NCI-H1092 treated with DMSO at 0.1 percent for 48 hours (cell line): ENCODE measurements around the gene LARGE1.

Experiments used
- DNase-seq: peaks from one replicate; lab custom pipeline; 2025; lab: John Stamatoyannopoulos, UW

LARGE1 gene

DNA sequence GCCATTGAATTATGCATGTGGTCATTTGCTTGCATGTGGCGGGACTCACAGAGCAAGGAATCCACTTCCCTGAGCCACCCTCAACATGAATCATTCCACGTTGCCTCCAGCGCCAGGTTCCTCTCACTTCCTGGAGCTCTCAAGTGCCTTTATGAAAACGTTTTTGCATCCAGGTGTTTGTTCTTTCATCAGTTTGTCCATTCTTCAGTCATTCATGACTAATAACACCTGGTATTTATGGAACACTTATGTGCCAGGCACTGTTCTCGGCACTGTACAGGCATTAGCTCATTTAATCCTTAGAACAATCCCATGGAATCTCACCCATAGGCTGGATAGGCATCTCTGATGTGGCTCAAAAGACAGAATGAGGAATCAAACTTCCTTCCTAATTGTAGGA, 606.0 kb downstream of the LARGE1 start:
- no peak for DNase-seq

DNA sequence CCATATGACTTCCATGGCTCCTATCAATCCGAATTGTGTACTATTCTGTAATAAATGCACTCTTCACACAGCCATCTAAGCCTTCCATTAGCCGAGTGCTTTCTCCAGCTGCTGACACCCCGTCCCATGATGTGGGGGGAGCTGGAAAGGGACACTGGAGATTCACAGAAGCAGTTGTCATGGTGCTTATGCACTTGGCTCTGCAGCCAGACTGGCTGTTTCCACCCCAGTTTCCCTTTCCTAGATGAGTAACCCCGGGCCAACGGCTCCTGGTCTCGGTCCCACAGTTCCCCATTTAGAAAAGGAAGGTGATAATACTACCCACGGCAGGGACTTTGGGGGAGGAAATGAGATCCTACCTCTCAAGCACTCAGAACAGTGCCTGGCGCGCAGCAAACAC, 617.2 kb downstream of the LARGE1 start:
- DNase-seq: no peak

DNA sequence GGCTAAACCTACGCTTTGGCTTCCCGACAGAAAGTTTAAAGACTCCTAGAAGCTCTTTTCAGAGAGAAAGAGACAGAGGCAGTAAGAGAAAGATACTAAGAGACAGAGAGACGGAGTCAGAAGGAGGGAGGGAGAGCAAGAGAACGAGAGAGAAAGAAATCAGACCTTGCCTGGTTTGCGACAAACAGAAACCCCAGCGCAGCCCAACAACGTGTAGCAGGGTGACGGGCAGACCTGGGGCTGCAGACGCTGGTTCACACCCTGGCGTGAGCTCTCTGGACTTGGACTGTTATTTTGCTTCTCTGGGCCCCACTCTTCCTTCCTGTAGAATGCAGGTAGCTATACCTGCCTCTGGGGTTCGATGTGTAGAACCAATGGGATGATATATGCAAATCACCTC, 617.7 kb downstream of the LARGE1 start:
- no peak for DNase-seq

DNA sequence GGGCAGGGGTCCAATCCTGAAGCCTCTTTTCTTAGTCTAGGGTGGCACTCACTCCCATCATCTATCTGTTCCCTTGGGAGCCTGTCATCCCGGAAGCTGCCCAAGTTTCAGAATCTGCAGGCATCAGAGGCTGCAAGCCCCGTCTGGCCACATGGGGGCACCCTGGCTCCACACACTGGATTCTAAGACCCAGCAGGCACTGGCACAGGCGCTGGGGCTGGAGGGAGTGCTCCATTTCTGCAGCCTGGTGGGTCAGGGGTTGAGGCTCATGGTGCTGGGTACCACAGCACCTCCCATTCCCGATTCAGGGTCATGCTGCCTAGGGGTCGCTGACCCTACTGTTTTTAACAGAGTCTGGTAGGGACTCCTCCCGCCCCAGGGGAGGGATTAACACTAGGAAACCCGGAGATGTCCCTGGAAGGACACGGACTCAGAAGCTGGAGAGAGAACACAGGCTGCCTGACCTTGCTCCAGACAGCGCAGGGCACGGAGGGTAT, 618.2 kb downstream of the LARGE1 start:
- peak; percentile 64 for DNase-seq

DNA sequence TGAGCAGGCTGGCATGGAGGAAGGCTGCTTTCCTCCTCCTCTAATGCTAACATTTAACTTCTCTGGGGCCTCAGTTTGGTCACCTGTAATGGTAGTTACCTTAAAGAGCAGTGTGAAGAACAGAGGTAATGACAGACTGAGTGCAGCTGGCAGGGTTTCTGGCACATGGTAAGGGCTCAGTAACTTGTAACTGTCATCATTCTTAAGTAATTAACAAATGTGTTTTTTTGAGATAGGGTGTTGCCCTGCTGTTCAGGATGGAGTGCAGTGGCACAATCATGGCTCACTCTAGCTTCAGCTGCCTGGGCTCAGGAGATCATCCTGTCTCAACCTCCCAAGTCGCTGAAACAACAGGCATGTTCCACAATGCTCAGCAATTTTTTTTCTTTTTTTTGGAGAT, 620.1 kb downstream of the LARGE1 start:
- DNase-seq: peak; percentile 21

DNA sequence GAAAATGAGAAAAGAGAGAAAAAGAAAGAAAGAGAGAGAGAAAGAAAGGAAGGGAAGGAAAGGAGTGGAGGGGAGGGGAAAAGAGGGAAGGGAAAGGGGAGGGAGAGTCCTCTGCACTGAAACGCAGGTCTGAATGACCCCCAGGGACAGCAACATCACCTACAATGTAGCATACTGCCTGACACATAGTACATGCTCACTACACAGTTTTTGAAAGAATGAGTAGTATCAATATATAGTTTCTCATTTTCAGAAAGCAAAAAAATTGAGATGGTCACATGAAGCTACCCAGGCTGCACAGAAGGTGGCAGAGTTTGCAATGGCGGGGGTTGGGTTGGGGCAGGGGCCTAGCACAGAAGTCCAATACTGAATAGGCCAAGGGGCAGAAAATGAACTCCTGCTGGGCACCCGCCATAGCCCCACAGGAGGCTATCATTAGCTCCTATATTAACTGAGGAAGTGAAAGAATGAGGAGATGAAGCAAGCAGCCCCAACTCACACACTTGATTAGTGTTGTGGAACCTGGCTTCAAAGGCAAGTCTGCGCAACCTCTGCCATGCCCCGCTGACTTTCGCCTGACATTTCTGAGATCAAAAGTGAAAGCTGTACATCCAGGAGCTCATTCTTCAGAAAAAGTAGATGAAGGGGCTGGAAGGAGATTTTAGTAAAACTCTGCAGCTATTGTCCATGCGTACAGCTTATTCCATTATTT, 620.9 kb downstream of the LARGE1 start:
- DNase-seq: peak; percentile 21

DNA sequence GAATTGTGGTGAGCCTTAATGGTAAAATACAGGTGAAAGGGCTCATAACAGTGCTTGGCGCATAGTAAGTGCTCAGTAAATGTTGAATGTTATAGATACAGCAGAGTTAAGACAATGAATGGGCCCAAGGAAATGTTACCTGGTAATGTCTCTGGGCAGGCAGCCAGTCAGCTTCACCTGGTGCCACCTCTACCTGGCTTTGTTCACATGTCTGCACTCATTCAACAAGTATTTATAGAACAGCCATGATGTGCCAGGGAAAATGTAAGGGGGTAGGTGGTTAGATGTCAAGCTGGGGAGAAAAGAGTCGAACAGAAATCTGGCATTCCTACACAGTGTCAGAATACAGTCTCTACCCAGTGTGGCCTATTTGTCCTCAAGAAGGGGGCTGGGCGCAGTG, 623.3 kb downstream of the LARGE1 start:
- DNase-seq: no peak

DNA sequence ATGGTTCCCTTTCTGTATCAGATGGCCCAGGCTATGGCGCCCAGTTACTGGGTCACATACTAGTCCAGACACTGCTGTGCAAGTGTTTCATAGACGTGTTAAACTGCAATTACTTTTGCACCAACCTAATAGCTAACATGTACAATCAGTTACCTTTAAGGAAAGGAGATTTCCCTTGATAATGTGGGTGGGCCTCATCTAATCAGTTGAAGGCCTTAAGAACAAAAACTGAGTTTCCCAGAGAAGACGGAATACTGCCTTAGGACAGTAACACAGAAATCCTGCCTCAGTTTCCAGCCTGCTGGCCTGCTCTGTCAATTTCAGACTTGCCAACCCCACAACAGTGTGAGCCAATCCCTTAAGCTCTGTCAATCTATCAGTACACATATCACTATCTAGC, 632.2 kb downstream of the LARGE1 start:
- DNase-seq: no peak

DNA sequence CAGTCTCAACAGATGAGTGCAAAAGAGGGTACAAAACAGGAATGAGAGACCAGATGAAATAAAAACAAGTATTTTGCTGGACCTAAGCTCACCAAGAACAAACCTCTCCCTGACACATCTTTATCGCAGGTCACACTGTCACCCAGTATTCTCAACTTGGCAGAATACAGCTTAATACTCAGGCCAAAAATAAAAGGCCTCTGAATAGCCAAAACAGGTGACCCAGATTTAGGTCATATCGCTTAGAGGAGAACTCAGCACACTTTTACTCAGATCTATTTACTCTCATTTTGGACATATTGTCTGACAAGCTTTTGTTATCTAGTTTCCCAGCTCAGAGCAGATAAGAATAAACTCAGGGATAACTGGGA, 645.2 kb downstream of the LARGE1 start:
- no peak for DNase-seq

DNA sequence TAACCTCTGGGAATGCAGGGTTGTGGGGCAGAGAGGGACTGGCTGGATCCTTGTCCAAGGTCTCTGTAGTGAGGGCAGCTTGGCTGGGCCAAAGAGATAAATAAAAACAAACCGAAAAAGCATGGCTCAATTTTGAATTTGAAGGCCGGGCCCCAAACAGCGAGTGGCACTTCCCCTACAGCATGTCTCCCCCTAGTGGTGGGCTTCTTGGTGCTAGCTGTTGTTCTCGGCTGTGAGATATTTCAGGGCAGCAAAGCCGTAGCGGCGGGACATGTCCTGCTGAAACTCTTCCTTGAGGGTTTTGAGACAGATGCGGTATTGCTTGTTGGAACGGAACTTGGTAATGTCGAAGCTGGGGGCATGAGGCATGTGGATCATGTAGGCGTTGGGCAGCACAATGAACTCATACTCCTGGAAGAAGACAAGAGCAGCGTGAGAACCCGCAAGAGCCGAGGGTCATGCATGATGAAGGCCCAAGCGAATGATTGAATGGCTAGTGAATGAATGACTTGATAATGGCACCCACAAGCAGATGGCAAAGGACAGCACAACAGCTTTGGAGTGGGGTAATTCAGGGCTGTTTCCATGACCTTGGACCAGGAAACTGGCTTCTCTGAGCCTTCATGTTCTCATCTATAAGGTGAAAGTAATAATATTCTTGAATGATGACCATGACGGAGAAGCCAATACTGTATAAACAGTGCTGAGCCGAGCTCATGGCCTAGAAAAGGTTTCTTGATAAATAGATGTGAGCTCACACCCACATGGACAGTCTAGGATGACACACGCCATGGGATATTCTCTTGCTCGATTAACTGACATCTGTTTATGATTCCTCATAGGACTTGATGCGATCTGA, 645.8 kb downstream of the LARGE1 start:
- DNase-seq: no peak

DNA sequence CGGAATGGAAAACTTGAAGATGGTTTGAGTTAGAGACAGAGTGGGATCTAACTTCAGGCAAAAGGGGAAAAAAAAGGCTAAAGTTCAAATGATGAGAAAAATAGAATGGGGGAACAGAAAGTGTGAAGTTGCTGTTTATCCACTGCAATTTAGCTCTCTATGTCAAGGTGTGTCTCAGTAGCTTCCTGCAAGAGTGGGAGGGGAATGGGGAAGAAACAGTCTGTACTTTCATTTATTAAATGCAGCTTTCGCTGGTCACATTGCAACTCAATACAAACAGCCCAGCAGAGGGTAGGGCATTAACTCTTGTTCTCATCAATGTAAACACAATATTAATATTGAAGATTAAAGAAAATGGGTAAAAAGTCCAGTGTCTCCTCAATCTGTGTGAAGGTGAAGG, 647.4 kb downstream of the LARGE1 start:
- DNase-seq: no peak

DNA sequence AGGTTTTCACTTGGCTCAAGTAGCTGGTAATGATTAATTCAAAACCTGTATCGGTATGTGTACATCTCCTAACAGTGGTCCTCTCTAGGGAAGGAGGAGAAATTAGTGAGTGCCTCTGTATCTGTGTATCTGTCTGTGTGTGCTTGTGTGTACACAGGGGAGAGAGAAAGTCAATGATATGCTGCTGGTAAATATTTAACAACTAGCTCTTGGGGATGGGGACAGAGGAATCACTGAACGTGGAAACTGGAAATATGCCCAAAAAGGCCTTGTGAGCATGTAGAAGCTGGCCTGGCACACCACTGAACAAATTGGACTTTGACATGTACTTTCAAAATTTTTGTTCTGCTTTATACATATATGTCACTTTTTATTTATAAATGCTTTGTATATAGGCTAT, 648.1 kb downstream of the LARGE1 start:
- peak; percentile 44 for DNase-seq

DNA sequence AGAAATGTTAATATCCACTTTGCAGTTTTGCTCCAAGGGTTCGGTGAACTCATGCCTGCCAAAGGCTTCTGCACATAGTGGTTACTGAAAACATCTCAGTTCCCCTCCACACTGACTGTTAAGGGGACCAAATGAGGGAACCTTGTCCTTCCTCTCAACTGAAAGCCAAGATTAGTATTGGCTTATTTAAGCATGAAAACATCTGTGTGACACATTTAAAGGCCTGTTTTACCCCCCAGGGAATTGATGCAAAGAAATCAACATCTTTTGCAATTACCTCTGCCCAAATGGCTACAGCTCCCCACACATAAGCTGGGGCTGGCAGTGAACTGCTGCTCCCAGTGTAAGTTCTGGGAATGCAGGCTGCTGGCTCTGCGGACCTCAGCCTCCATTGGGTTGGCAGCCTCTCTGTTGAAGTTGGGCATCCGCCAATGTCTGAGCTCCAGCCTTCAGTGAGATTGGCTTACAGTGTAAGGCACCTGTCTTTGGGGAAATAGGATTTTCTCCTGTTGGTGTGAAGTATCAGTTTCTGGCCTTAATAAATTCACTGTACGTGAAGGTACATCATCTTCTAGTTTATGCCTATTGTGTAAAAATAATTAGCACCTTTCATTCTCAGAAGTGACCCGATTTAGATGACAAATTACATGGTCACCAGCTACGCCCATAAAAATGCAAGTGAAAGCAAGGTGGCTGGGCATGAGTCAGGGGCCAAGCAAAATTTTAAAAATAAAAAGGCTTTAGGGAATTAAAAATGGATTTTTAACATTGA, 648.7 kb downstream of the LARGE1 start:
- peak; percentile 84 for DNase-seq

DNA sequence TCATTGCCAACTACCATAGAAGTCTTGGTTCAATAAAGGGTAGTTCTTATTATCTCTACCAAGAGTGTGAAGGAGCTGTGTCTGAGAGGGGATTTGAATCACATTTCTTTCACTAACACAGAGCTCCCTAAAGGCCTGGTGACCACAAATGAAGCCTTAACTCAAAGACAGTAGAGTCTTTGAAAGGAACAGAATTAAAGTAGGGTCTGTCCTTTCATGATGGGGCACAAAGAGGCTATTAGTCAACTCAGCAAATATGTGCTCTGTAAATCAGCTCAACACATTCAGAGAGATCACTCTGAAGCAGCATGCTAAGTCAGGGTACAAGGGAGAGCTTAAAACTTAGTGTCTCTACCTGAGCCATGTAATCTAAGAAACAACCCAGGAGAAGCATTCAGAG, 649.7 kb downstream of the LARGE1 start:
- no peak for DNase-seq

DNA sequence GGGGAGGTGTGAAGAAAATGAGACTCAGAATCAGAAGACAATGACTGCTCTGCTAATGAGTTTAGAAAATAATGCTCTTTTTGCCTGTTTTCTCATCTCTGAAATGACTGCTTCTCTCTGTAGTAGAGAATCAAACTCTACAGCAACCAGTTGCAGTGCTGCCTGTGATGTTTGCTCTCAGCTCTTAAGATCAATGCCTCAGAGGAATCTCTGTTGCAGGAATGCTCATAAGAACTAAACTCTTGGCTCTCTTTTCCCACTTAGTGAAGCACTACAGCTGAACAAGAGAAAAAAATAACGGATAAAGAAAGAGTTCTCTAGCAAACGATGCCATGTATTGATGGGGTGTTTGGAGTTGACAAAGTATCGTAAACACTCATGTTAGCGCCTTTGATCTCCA, 658.6 kb downstream of the LARGE1 start:
- no peak for DNase-seq

DNA sequence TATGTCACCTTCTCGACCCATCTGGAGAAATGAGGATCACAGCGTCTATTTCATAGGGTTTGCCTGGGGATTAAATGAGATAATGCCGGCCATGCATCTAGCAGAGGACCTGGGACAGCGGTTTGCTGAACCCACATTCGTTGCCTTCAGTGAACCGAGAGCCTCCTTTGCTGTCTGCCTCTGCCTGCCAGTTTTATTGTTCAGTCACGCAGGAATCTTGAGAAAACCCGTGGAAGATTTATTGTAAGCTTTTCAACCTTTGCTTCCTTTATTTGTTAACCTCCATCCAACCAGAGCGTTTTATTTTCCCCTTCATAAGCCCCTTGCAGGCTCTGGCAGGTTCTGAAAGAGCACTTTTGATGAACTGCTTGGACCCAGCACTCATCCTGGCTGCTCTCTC, 659.8 kb downstream of the LARGE1 start:
- no peak for DNase-seq

DNA sequence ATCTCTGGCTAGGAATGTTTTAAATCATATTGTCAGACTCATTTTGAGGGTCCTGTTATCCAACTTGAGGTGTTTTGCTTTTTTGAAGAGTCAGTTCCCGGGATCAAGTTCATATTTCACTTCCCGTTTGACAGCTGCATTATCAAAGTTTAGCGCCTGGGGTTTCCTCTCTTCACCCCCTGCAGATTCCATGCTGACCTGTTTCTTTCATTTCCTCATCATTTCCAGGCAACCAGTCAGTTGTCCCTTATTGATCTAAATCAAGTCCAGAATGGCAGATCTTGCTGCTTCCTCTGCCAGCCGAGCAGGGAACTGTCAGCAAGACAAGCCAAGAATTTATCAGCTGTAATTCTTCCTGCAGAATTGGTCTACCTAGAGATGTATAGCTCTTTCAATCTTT, 664.5 kb downstream of the LARGE1 start:
- DNase-seq: no peak

DNA sequence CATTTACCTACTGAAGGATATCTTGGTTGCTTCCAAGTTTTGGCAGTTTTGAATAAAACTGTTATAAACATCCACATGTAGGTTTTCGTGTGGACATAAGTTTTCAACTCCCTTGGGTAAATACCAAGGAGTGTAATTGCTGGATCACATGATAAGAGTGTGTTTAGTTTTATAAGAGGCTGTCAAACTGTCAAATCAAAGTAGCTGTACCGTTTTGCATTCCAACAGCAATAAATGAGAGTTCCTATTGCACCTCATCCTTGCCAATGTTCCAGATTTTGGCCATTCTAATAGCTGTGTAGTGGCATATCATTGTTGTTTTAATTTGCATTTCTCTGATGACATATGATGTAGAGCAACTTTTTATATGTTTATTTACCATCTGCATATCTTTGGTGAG, 671.3 kb downstream of the LARGE1 start:
- DNase-seq: no peak

DNA sequence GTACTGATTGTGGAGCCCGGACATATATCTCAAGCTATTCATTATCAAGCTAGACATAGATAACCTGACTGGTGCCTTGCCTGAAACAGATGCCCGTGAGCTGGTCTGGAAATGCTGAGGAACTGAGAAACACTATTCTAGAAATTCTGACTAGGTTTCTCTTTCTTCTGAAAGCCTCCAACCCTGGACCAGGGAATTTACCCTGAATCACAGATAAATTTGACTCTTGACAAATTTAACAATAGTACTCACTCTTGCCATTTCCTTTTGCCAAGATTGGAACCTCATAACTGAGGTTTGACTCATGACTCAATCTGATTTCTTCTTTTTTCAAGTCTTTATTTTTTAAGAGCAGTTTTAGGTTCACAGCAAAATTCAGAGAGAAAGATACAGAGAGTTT, 672.5 kb downstream of the LARGE1 start:
- DNase-seq: no peak

DNA sequence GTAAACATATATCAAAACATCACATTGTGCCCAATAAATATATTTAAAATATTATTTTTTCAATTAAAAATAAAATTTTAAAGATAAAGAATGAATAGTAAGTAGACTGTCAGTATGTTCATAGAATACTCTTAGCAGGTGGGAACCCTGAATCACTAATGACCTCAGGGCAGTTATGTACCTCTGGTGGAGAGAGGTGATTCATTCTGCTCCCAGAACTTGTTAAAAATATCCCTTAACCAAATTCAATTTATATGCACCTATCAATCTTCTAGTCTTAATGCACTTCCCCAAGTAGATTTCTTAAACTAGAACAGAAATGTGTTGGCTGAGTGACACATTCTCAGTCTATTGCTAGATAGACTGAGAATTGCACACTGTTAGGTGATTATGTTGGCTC, 678.2 kb downstream of the LARGE1 start:
- no peak for DNase-seq

DNA sequence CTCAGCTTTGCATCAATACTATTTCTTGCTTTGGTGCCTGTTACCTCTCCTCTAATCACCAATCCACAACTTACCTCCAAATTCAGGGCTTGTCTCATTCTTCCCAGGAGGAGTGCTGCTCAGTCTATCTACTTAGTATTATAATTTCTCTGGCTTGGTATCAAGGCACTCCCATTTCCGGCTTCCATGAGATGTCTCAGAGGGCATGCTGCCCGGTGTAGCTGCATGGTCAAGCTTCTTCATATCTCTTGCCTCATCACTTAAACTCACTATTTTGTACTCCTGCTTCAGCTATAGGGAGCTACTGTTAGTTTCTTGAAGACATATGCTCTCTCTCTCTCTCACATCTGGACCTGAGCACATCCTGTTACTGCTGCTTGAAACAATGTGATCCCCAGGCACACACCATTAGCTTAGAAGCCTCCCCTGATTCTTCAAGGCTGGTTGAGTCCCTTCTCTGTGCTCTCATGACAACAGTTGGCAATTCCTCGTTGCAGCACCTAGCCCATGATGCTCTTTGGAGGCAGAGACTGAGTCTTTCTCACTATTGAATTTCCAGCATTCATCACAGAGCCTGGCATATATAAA, 679.3 kb downstream of the LARGE1 start:
- DNase-seq: no peak

DNA sequence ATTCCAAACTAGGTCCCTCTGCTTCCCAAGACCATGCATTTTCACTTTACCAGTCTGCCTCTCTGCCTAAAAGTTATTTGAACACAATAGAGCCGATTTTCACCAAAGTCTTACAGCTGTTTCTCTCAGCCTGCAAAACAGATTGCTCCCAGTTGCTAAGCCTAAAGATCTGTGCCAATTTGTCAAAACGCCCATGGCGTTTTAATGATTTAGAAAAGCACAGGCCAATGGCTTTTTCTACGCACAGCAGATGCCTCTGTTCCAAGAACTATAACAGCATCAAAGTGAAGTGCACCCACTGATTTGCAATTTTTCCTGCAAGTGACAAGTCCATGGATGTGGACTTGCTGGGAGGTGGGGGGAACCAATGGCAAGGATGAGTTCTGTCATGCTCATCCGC, 688.2 kb downstream of the LARGE1 start:
- no peak for DNase-seq
